Esophagus (tissue), 2 donors: ENCODE data around the gene GHR. TPM values are rescaled to one million over a fixed set of nuclear protein-coding genes. Genes with fewer than 3 reads are reported as not detected.
"Not testable (repeated sequence)": the region's sequence is repeated elsewhere in the genome, so short reads cannot be mapped to it uniquely, and the experiment has no call there.

Experiments
- H3K27ac ChIP-seq, 2 donors: one replicate each; pipeline ENCODE4 v1.5.1; 2013; ENCODE audit warnings: low read depth in 2 of 2, mild to moderate bottlenecking in 2 of 2, inconsistent platforms in 1 of 2, low read length in 1 of 2, moderate library complexity in 1 of 2
- H3K27me3 ChIP-seq, 2 donors: one replicate each; pipeline ENCODE4 v1.6.1; 2013; ENCODE audit warnings: low read length in 2 of 2, control low read depth in 1 of 2, mild to moderate bottlenecking in 1 of 2; ENCODE audit not compliant: insufficient read depth in 2 of 2, control insufficient read depth in 1 of 2
- H3K36me3 ChIP-seq, 2 donors: one replicate each; pipeline ENCODE4 v1.6.1; 2013; ENCODE audit warnings: low read length in 1 of 2; ENCODE audit not compliant: control insufficient read depth in 2 of 2, insufficient read depth in 2 of 2
- H3K4me1 ChIP-seq, 2 donors: one replicate each; pipeline ENCODE4 v1.6.1; 2013; ENCODE audit warnings: low read length in 1 of 2; ENCODE audit not compliant: control insufficient read depth in 2 of 2, insufficient read depth in 2 of 2
- H3K4me3 ChIP-seq, 2 donors: one replicate each; pipeline ENCODE4 v1.5.1; 2013; ENCODE audit warnings: low read length in 2 of 2, mild to moderate bottlenecking in 2 of 2, low read depth in 1 of 2, moderate library complexity in 1 of 2
- H3K9me3 ChIP-seq, 2 donors: one replicate each; pipeline ENCODE4 v1.6.1; 2013; ENCODE audit warnings: mild to moderate bottlenecking in 2 of 2, low read depth in 1 of 2, low read length in 1 of 2, moderate library complexity in 1 of 2; ENCODE audit not compliant: control insufficient read depth in 2 of 2, insufficient read depth in 1 of 2
- WGBS, 2 donors: extraction: QIAGEN DNeasy Blood & Tissue Kit; methylation state at CpG; one replicate each; pipeline ENCODE4 v1.1.7; 2013; 5-methylcytosine and 5-hydroxymethylcytosine counted together
- polyA plus RNA-seq, 2 donors: library from polyadenylated mRNA; stranded (reverse); fragments of 200-250 nt; gene quantifications; one replicate each; pipeline ENCODE4 v1.2.3, GENCODE V29; 2013
- donor health status: healthy with polysubstance abuse.
- donor health status: Bipolar disorder and iron deficiency.

Gene GHR
- polyA plus RNA-seq, 2 donors = 1.2 to 1.6 TPM

GRCh38 chr5:42675602-42676001 is 252.4 kb downstream of the GHR start:
- no peaks in the 10 kb centered on the region for H3K36me3 ChIP-seq
- H3K27ac ChIP-seq = no peak overlapping the region
- no peaks in the 10 kb centered on the region for H3K4me1 ChIP-seq
- no peaks in the 10 kb centered on the region for H3K27me3 ChIP-seq
- H3K9me3 ChIP-seq = peaks cover 0 to 3% of the 10 kb centered on the region in 2 donors
- H3K4me3 ChIP-seq = no peak overlapping the region

GRCh38 chr5:42676362-42676761 is 253.1 kb downstream of the GHR start:
- H3K9me3 ChIP-seq = no peaks in the 10 kb centered on the region
- WGBS, 2 donors = 89 to 91% methylated on average over 1 of the region's 1 CpG
- no peaks in the 10 kb centered on the region for H3K4me1 ChIP-seq
- no peak overlapping the region for H3K27ac ChIP-seq
- H3K4me3 ChIP-seq = no peak overlapping the region
- H3K36me3 ChIP-seq = no peaks in the 10 kb centered on the region
- H3K27me3 ChIP-seq = no peaks in the 10 kb centered on the region

- Histone ChIP-seq H3K4me1 (no peaks in the 10 kb centered on the region), H3K36me3 (no peaks in the 10 kb centered on the region), H3K4me3 (no peak overlapping the region), H3K27me3 (no peaks in the 10 kb centered on the region), H3K27ac (no peak overlapping the region), H3K9me3 (no peaks in the 10 kb centered on the region)
- WGBS, 2 donors = 87 to 88% methylated on average over 5 of the region's 5 CpGs
Measured at GRCh38 chr5:42677156-42677842, 254.1 kb downstream of the GHR start.

GRCh38 chr5:42680046-42680445 is 256.8 kb downstream of the GHR start:
- no peaks in the 10 kb centered on the region for H3K27me3 ChIP-seq
- 73 to 83% methylated on average over 3 of the region's 3 CpGs for WGBS, 2 donors
- no peaks in the 10 kb centered on the region for H3K4me1 ChIP-seq
- H3K9me3 ChIP-seq = no peaks in the 10 kb centered on the region
- no peak overlapping the region for H3K27ac ChIP-seq
- H3K4me3 ChIP-seq = no peak overlapping the region
- H3K36me3 ChIP-seq = no peaks in the 10 kb centered on the region

GRCh38 chr5:42685078-42685477 is 261.8 kb downstream of the GHR start:
- H3K36me3 ChIP-seq, H3K27me3 ChIP-seq, H3K9me3 ChIP-seq, H3K4me3 ChIP-seq, H3K27ac ChIP-seq, H3K4me1 ChIP-seq: not testable (repeated sequence)

- no peaks in the 10 kb centered on the region for H3K27me3 ChIP-seq
- no peaks in the 10 kb centered on the region for H3K9me3 ChIP-seq
- peaks cover 0 to 2% of the 10 kb centered on the region in 2 donors for H3K4me1 ChIP-seq
- H3K27ac ChIP-seq = no peak overlapping the region
- 62 to 77% methylated on average over 4 of the region's 4 CpGs for WGBS, 2 donors
- no peaks in the 10 kb centered on the region for H3K36me3 ChIP-seq
- H3K4me3 ChIP-seq = no peak overlapping the region
Measured at GRCh38 chr5:42689391-42689790, 266.2 kb downstream of the GHR start.

- Histone ChIP-seq H3K4me3 (no peak overlapping the region), H3K27ac (peak overlapping the region in 1 of 2 donors; percentile 24), H3K9me3 (no peaks in the 10 kb centered on the region), H3K36me3 (no peaks in the 10 kb centered on the region), H3K4me1 (peaks cover 0 to 2% of the 10 kb centered on the region in 2 donors), H3K27me3 (no peaks in the 10 kb centered on the region)
- 25 to 29% methylated on average over 3 of the region's 3 CpGs for WGBS, 2 donors
Measured at GRCh38 chr5:42691413-42691937, 268.2 kb downstream of the GHR start.

GRCh38 chr5:42701351-42702059 is 278.3 kb downstream of the GHR start:
- Histone ChIP-seq H3K27ac (no peak overlapping the region), H3K4me1 (no peaks in the 10 kb centered on the region), H3K9me3 (no peaks in the 10 kb centered on the region), H3K27me3 (no peaks in the 10 kb centered on the region), H3K4me3 (no peak overlapping the region), H3K36me3 (no peaks in the 10 kb centered on the region)
- 88 to 90% methylated on average over 7 of the region's 7 CpGs for WGBS, 2 donors

- Histone ChIP-seq H3K4me3 (no peak overlapping the region), H3K4me1 (no peaks in the 10 kb centered on the region), H3K27ac (no peak overlapping the region), H3K27me3 (no peaks in the 10 kb centered on the region), H3K36me3 (no peaks in the 10 kb centered on the region), H3K9me3 (no peaks in the 10 kb centered on the region)
- WGBS, 2 donors = 57 to 95% methylated on average over 1 of the region's 1 CpG
Measured at GRCh38 chr5:42703238-42703637, 280.0 kb downstream of the GHR start.

- WGBS, 2 donors = 73 to 80% methylated on average over 3 of the region's 3 CpGs
- no peak overlapping the region for H3K4me3 ChIP-seq
- H3K27ac ChIP-seq = no peak overlapping the region
- H3K4me1 ChIP-seq = peaks cover 0 to 2% of the 10 kb centered on the region in 2 donors
- no peaks in the 10 kb centered on the region for H3K36me3 ChIP-seq
- no peaks in the 10 kb centered on the region for H3K27me3 ChIP-seq
- H3K9me3 ChIP-seq = no peaks in the 10 kb centered on the region
Measured at GRCh38 chr5:42715785-42716184, 292.5 kb downstream of the GHR start.
